ENCODE data around the gene MTHFD2.

MTHFD2 gene

GRCh38 chr2:74255660-74256213 is 57.3 kb downstream of the MTHFD2 start:
- Histone ChIP-seq H3K4me2 (ENCODE audit: insufficient read depth, low read length) (no peak overlapping the region), H3K4me1 (ENCODE audit: insufficient read depth, low read length) (no peaks in the 10 kb centered on the region), H3K9me3 (ENCODE audit: insufficient read depth, low read length, severe bottlenecking) (no peaks in the 10 kb centered on the region), H3K27me3 (ENCODE audit: insufficient read depth, low read length, poor library complexity) (peaks cover 4% of the 10 kb centered on the region), H3K79me2 (ENCODE audit: insufficient read depth, low read length) (no peaks in the 10 kb centered on the region), H2AFZ (ENCODE audit: low read depth, low read length) (no peak overlapping the region), H3K4me3 (ENCODE audit: low read depth in 1 of 2, low read length in 2 of 2) (no peak overlapping the region), H3K36me3 (ENCODE audit: insufficient read depth, low read length) (no peaks in the 10 kb centered on the region), H3K9ac (ENCODE audit: low read depth, low read length) (no peak overlapping the region), H4K20me1 (ENCODE audit: insufficient read depth, low read length) (no peaks in the 10 kb centered on the region), H3K27ac (ENCODE audit: low read length) (no peak overlapping the region)
- TF ChIP-seq CTCF (IDR thresholded peaks at IDR 0.05; ENCODE audit: borderline replicate concordance, extremely low read depth, low read length, poor library complexity, severe bottlenecking) = no peak
- TF ChIP-seq EZH2 (IDR thresholded peaks at IDR 0.05; ENCODE audit: borderline replicate concordance, low read depth, low read length, severe bottlenecking) = no peak
- ATAC-seq (ENCODE audit: insufficient read depth, low read depth) (no peak), DNase-seq (no peak)

- no peaks in the 10 kb centered on the region for H3K79me2 ChIP-seq (ENCODE audit: insufficient read depth, low read length)
- H3K27ac ChIP-seq (ENCODE audit: low read length) = no peak overlapping the region
- DNase-seq = no peak
- H3K9ac ChIP-seq (ENCODE audit: low read depth, low read length) = no peak overlapping the region
- no peak for TF ChIP-seq EZH2 (IDR thresholded peaks at IDR 0.05; ENCODE audit: borderline replicate concordance, low read depth, low read length, severe bottlenecking)
- no peak for TF ChIP-seq CTCF (IDR thresholded peaks at IDR 0.05; ENCODE audit: borderline replicate concordance, extremely low read depth, low read length, poor library complexity, severe bottlenecking)
- no peaks in the 10 kb centered on the region for H3K9me3 ChIP-seq (ENCODE audit: insufficient read depth, low read length, severe bottlenecking)
- H2AFZ ChIP-seq (ENCODE audit: low read depth, low read length) = no peak overlapping the region
- H3K27me3 ChIP-seq (ENCODE audit: insufficient read depth, low read length, poor library complexity) = peaks cover 8% of the 10 kb centered on the region
- ATAC-seq (ENCODE audit: insufficient read depth, low read depth) = no peak
- no peaks in the 10 kb centered on the region for H3K36me3 ChIP-seq (ENCODE audit: insufficient read depth, low read length)
- H3K4me3 ChIP-seq (ENCODE audit: low read depth in 1 of 2, low read length in 2 of 2) = no peak overlapping the region
- no peaks in the 10 kb centered on the region for H3K4me1 ChIP-seq (ENCODE audit: insufficient read depth, low read length)
- H4K20me1 ChIP-seq (ENCODE audit: insufficient read depth, low read length) = no peaks in the 10 kb centered on the region
- no peak overlapping the region for H3K4me2 ChIP-seq (ENCODE audit: insufficient read depth, low read length)
These were observed 60.8 kb downstream of the MTHFD2 start for GRCh38 chr2:74259191-74259590.

GRCh38 chr2:74259733-74260132 is 61.3 kb downstream of the MTHFD2 start:
- TF ChIP-seq EZH2 (IDR thresholded peaks at IDR 0.05; ENCODE audit: borderline replicate concordance, low read depth, low read length, severe bottlenecking) = no peak
- TF ChIP-seq CTCF (IDR thresholded peaks at IDR 0.05; ENCODE audit: borderline replicate concordance, extremely low read depth, low read length, poor library complexity, severe bottlenecking) = no peak
- no peaks in the 10 kb centered on the region for H4K20me1 ChIP-seq (ENCODE audit: insufficient read depth, low read length)
- no peak overlapping the region for H3K4me2 ChIP-seq (ENCODE audit: insufficient read depth, low read length)
- no peaks in the 10 kb centered on the region for H3K79me2 ChIP-seq (ENCODE audit: insufficient read depth, low read length)
- no peak overlapping the region for H2AFZ ChIP-seq (ENCODE audit: low read depth, low read length)
- DNase-seq (no peak), ATAC-seq (ENCODE audit: insufficient read depth, low read depth) (no peak)
- no peak overlapping the region for H3K9ac ChIP-seq (ENCODE audit: low read depth, low read length)
- no peaks in the 10 kb centered on the region for H3K36me3 ChIP-seq (ENCODE audit: insufficient read depth, low read length)
- no peaks in the 10 kb centered on the region for H3K9me3 ChIP-seq (ENCODE audit: insufficient read depth, low read length, severe bottlenecking)
- peaks cover 8% of the 10 kb centered on the region for H3K27me3 ChIP-seq (ENCODE audit: insufficient read depth, low read length, poor library complexity)
- no peaks in the 10 kb centered on the region for H3K4me1 ChIP-seq (ENCODE audit: insufficient read depth, low read length)
- no peak overlapping the region for H3K4me3 ChIP-seq (ENCODE audit: low read depth in 1 of 2, low read length in 2 of 2)
- H3K27ac ChIP-seq (ENCODE audit: low read length) = no peak overlapping the region

- H3K4me3 ChIP-seq (ENCODE audit: low read depth in 1 of 2, low read length in 2 of 2) = no peak overlapping the region
- no peaks in the 10 kb centered on the region for H3K79me2 ChIP-seq (ENCODE audit: insufficient read depth, low read length)
- H4K20me1 ChIP-seq (ENCODE audit: insufficient read depth, low read length) = no peaks in the 10 kb centered on the region
- peaks cover 8% of the 10 kb centered on the region for H3K27me3 ChIP-seq (ENCODE audit: insufficient read depth, low read length, poor library complexity)
- no peaks in the 10 kb centered on the region for H3K36me3 ChIP-seq (ENCODE audit: insufficient read depth, low read length)
- no peak overlapping the region for H2AFZ ChIP-seq (ENCODE audit: low read depth, low read length)
- ATAC-seq (ENCODE audit: insufficient read depth, low read depth) = no peak
- H3K4me2 ChIP-seq (ENCODE audit: insufficient read depth, low read length) = no peak overlapping the region
- DNase-seq = no peak
- TF ChIP-seq CTCF (IDR thresholded peaks at IDR 0.05; ENCODE audit: borderline replicate concordance, extremely low read depth, low read length, poor library complexity, severe bottlenecking) (no peak), EZH2 (IDR thresholded peaks at IDR 0.05; ENCODE audit: borderline replicate concordance, low read depth, low read length, severe bottlenecking) (no peak)
- no peak overlapping the region for H3K27ac ChIP-seq (ENCODE audit: low read length)
- H3K9me3 ChIP-seq (ENCODE audit: insufficient read depth, low read length, severe bottlenecking) = no peaks in the 10 kb centered on the region
- H3K9ac ChIP-seq (ENCODE audit: low read depth, low read length) = no peak overlapping the region
- no peaks in the 10 kb centered on the region for H3K4me1 ChIP-seq (ENCODE audit: insufficient read depth, low read length)
These were observed 62.1 kb downstream of the MTHFD2 start for GRCh38 chr2:74260495-74260894.
